Sciatic nerve (tissue), 2 donors: Measurements from ENCODE around the gene NUP42. TPM values are rescaled to one million over a fixed set of nuclear protein-coding genes. Genes with fewer than 3 reads are reported as not detected.
"Not testable (repeated sequence)": the region's sequence is repeated elsewhere in the genome, so short reads cannot be mapped to it uniquely, and the experiment has no call there.

Experiments
- ATAC-seq: fragments of 200-7000 bp; cut with Tn5 transposase; one replicate; pipeline ENCODE4 v1.9.1; 2020; ENCODE audit warnings: mild to moderate bottlenecking, moderate library complexity
- DNase-seq: peaks from one replicate; pipeline ENCODE4 v3.0.0-alpha.2; 2020; ENCODE audit warnings: low spot score
- intact Hi-C: fragments of 100-400 bp; cut with DNase I; formaldehyde crosslinking; loops from one replicate; pipeline ENCODE4 v1.14.2; 2022
- total RNA-seq: library from RNA; stranded (reverse); fragmentation: NEBNext Ultra II Directional; extraction: Animal tissue kit (Norgen Biotek cat#: 25700); gene quantifications from one replicate; pipeline ENCODE4 v1.2.1, GENCODE V29; 2021
- donor health status: DM: no; HTN: no; CAD: no.
- donor health status: DM: no; HTN: no; CAD: no.

Gene NUP42
- total RNA-seq, 1 donor from 2014 or later: 26.6 TPM

DNA sequence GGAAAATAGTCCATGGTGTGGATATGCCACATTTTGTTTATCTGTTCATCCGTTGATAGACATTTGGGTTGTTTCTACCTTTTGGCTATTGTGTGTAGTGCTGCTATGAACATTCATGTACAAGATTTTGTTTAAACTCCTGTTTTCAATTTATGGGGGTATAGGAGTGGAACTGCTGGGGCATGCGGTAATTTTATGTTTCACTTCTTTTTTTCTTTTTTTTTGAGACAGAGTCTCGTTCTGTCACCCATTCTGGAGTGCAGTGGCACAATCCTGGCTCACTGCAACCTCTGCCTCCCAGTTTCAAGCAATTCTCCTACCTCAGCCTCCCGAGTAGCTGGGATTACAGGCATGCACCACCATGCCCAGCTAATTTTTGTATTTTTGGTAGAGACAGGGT is 42.5 kb downstream of the NUP42 start:
- intact Hi-C loops, ATAC-seq, DNase-seq: not testable (repeated sequence)

DNA sequence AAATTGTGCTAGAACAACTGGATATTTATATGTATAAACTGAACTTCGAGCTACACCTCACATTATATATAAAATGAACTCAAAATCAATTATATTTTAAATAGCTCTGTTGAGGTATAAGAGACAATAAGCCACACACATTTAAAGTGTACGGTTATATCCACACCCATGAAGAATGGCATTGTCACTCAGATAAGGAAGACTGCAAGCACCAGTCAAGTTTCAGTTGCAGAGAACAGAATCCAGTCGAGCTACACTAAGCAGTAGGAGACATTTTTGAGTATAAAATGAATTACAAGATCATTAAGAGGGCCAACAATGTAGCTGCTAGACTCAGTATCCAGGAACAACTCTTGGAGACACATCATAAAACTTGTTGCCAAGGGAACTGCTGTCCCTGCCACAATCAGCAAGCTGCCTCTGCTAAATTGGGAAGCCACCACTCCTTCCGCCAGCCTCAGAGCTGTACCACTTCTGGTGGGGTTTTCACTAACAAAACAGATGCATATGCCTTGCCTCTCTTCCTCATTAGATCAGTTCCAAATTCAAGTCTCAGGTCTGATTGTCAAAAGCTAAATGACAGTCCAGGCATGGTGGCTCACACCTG is 45.1 kb downstream of the NUP42 start:
- DNase-seq (no peak), ATAC-seq (no peak)
- intact Hi-C loops: no loop called here

DNA sequence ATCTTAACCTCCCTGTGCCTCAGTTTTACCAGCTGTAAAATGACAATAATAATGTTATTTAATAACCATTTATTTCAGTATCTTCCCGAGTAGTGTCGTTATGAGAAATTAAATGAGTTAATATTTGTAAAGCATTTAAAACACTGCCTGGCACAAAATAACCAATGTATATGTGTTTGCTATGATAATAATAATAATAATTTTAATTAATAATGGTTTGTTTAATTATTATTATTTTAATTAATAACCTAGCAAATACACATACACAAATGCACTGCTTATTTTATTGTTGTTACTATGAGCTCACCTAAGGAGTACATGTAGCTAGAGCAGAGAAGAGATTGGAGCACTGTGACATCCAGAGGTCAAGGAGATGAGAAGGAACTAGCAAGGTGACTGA is 46.6 kb downstream of the NUP42 start:
- no peak for DNase-seq
- no peak for ATAC-seq
- intact Hi-C loops: no loop called here

DNA sequence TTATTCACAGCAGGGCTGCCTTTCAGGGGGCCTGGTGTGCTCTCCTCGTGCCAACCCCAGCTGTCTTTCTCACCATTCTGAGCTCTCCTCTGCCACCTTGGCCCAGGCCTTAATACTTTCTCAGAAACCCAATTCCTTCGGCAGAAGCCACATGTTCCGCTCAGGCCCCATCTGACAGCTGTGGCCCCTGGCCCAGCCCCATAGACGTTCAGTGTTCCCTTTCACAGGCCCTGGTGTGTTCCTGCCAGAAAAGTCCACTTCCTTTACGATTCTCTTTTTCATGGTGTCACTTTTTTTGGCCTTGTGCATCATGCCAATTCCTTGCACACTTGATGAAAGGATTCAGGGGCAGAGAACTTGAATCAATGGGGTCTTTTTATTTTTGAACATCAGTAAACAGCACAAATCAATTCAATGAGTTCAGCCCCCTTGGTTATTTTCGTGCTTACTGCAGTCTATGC is 48.8 kb downstream of the NUP42 start:
- ATAC-seq (no peak), DNase-seq (no peak)
- intact Hi-C loops: no loop called here

DNA sequence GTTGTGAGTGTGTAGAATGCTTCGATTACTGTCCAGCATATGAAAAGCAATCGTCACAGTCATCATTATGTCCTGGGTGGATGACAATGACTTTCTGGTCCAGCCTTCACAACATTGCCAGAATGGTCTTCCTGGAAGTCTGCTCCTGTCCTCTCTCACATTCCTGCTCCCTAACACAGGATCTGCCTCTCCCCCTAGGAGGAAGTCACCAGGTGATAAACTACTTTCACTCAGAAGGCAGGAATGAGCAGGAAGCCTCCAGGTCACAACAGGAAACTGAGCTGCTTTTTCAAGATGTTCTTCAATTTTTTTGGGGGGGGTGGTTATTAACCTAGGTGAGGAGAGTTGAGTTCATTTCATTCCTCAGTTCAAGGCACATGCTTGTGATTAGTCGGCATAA is 51.1 kb downstream of the NUP42 start:
- ATAC-seq (no peak), DNase-seq (no peak)
- intact Hi-C loops: no loop called here

DNA sequence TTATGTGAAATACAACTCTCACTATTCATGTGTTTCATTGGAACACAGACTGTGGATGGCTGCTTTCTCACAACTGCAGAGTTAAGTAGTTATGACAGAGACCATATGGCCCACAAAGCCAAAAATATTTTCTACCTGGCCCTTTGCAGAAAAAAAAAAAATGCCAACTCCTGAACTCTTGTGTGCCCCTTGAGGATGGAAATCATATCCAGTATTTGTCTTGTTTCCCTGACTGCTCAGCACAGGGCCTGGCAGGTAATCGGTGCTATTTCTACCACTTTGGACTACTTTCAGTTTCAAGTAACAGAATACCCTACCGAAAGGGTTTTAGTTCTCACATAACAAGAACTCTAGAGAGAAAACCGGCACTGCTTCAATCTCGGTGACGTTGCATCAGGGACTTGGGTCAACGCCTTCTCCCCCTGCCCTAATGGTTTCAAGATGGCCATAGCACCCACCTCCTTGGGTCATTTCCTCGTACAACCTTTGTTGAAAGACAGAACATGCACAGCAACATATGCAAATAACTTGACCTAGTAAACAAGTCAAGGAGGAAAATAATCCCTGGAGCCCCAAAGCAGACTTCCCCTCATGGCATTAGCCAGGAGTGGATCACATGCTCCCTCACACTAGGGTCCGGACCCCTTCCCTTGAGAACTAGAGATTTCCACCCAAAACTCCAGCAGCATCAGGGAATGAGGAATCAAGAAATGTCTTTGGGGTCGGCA is 52.9 kb downstream of the NUP42 start:
- intact Hi-C loops: no loop called here
- DNase-seq (no peak), ATAC-seq (peak; percentile 21)

DNA sequence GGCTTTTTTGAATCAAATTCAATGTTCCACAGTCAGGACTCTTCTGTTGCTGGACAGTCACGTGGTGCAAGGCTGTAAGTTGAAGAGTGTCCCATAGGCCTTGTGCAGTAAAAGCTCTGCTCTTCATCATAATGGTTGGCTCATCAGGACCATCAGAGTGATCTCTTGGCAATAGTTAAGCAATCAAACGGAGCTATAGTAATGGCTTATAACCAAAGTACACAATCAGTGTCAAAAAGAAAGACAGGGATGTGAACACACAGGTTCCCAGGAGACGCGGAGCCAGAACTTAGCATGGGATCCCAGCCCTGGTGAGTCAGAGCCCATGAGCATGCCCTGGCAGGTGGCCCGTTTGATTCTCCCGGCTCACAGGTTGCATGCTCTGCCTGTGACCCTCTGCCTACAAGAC is 54.0 kb downstream of the NUP42 start:
- peak; percentile 74 for DNase-seq
- ATAC-seq: peak; percentile 92
- intact Hi-C loops: no loop called here

DNA sequence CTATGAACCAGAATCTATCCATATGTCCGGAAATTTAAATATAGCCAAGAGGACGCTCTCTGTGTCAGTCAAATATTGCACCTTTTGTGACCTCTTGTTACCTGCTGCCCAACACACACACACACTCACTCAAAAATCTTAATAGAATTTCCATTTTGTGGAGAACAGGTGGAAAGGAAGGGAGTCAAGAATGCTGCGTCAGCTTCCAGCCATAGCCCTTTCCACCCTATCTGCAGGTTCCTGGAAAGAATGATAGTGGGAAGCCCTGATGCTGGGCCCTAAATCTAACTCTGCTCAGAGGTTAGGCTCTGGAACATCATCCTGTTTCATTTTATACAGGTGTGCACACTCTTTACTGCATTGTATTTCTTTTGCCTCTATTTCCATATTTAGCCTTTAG is 55.2 kb downstream of the NUP42 start:
- ATAC-seq (no peak), DNase-seq (no peak)
- intact Hi-C loops: no loop called here

DNA sequence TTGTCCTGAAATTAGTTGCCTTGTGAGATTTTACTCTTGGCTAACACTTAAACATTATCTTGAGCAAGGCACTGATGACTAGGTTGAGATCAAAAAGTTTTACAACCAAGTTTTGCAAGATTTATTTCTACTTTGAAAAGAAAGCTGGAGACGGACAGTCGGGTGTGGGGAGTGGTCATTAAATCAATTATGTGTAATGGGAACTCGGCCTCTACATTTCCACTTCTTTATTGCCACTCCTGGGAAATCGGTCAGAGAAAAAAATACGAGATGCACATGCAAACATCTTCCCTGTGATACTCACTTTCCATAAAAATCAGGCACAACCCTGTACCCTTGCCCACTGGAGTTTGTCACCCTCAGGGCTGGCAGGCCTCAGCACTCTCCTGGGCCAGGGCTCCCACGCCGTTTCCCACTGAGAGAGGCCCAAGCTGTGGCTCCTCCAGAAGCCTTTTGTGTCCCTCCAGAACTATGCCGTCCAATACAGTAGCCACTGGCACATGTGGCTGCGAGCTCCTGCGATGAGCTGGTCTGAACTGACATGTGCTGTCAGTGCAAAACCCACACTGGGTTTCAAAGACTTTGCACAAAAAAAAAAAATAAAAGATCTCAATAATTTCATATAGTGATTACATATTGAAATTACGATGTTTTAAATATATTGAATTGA is 57.3 kb downstream of the NUP42 start:
- ATAC-seq: no peak
- intact Hi-C loops: no loop called here
- no peak for DNase-seq

DNA sequence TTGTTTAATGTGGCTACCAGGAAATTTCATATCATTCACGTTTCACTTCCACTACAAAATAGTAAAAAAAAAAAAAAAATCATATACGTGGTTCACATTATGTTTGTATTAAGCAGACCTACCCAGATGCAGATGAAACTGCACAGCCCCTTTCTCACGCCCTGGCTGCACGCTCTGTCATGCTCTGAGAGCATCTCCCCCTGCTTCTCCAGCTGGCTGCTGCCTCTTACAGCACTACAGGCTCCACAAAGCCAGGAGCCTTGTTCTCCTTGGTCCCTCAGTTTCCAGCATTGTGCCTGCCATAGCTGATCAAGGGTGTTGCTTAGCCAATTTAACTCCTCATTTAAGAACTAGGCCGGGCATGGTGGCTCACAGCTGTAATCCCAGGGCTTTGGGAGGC is 57.9 kb downstream of the NUP42 start:
- ATAC-seq (no peak), DNase-seq (no peak)
- intact Hi-C loops: no loop called here

DNA sequence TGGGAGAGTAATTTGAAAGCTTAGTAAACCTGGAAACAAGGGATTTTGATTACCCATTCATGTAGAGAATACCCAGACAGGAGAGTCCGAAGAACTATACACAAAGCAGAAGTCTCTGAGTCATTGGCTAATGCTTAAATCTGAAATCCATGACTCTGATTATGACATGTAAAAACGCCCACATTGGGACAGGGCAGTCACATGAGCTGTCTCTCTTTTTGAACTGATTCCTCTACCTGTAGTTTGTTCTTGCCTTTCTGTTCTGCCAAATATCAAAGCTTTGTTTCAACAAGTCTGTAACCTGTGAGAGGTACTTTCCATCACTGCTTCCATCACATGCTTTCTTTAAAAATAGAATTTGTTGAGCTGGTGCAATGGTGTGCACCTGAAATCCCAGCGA is 60.5 kb downstream of the NUP42 start:
- intact Hi-C loops: no loop called here
- DNase-seq: no peak
- ATAC-seq: no peak

DNA sequence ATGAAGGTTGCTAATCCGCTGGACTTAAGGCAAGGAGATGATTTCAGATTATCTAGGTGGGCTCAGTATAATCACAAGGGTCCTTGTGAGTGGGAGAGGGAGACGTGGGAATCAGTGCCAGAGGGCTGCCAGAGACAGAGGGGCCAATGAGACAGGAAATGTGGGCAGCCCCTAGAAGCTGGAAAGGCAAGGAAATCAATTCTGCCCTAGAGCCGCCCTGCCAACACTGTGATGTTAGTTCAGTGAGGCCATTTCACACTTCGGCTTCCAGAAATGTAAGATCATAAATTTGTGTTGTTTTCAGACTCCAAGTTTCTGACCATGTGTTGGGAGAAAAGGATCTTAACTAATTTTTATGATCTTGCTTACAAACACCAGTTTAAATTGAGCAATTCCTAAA is 61.1 kb downstream of the NUP42 start:
- DNase-seq (no peak), ATAC-seq (no peak)
- intact Hi-C loops: no loop called here

DNA sequence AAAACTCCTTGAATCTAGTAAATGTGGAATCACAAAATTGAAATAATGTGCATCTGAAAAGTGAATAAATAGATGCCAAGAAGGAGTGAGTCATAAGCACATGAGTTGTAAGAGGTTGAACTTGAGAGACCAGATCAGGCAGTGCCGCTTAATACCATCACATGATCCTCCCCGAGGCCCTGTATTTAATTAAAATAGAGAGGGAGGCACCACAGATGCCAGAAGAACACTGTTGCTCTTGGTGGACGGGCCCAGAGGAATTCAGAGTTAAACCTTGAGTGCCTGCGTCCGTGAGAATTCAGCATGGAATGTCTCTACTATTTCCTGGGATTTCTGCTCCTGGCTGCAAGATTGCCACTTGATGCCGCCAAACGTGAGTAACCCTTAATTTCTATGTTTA is 64.7 kb downstream of the NUP42 start, which contains the start of gene GPNMB:
TSS of gene GPNMB (plus strand) at position 221 of the 400 bp plus-strand sequence. CDS start at position 304, 83 bp downstream.
- peak; percentile 71 for DNase-seq

DNA sequence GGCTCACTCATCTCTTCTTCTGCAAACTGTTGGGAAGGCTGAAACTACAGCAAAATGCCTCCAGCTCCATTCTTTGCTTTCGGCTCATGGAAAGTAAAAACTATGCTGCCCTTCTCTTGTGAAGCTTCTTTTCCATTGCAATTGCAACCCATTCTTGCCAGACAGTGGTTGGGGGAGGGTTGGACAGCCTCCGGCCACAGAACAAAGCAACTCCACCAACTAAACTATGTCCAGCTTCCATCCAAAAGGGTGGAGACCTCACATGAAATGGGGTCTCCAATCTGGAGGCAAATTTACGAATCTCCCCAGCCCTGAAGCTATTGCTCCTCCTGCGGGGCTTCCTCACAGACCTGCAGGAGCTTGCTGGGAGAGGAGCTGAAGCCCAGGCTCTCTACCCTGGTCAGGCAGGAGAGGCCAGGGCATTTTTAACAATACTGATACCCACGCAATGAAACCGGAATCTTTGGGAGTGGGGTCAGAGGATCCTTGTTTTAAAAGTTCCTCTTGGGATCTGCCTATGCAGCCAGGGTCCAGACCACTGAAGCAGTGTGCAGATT is 65.3 kb downstream of the NUP42 start:
- DNase-seq: no peak
- peak; percentile 54 for ATAC-seq
- intact Hi-C loops: no loop called here

More for the DNA sequence above, 64.7 kb downstream of the NUP42 start, which contains the start of gene GPNMB:
- peak; percentile 94 for ATAC-seq
- intact Hi-C loops: no loop called here

DNA sequence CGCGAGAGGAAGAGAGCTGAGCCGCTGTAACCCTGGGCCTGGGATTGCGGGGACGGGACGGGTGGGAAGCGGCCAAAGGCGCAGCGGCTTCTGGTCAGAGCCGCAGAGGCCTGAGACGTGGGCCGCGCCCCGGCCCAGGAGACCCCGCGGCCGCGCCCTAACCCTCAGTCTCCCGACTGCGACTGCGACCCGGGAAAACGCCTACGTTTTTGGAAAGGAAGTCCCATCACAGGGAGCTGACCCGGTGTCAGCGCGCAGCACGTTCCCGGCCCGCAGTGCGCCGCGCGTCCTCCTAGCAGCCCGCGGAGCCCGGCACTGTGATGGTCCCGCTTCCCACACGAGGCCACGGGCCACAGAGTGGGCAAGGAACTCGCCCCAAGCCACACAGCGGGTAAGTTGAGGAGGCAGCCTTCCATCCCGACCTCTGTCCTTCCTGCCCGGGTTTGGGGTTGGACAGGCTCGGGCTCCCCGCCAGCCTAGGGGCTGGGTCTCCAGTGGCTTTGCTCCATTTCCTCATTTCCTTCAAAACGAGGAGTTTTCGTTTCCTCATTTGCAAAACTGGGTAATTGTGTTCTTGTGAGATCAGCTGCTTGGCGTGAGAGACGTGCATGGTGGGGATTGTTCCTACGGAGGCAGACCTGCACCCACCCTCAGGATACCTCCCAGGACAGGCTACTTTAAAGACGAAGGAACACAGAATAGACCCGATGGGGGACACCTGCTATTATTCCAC is 65.9 kb downstream of the NUP42 start:
- ATAC-seq: peak; percentile 77
- intact Hi-C loops: no loop called here
- peak; percentile 72 for DNase-seq

DNA sequence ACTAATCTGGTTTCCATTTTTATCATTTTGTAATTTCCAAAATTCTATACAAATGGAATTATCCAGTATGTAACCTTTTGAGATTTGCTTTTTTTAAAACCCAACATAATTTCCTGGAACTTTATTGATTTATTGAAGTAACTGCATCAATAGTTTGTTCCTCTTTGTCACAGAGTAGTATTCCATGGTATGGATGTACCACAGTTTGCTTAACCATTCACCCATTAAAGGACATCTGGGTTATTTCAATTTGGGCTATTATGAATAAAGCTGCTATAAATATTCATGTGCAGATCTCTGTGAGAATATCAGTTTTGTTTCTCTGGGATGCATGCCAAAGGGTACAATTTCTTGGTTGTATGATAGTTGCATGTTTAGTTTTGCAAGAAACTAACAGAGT is 67.6 kb downstream of the NUP42 start:
- no peak for DNase-seq
- intact Hi-C loops: no loop called here

More for the DNA sequence above, 67.6 kb downstream of the NUP42 start:
- ATAC-seq: no peak
